ENCODE measurements around the gene GALNT7.

The GALNT7 gene

DNA sequence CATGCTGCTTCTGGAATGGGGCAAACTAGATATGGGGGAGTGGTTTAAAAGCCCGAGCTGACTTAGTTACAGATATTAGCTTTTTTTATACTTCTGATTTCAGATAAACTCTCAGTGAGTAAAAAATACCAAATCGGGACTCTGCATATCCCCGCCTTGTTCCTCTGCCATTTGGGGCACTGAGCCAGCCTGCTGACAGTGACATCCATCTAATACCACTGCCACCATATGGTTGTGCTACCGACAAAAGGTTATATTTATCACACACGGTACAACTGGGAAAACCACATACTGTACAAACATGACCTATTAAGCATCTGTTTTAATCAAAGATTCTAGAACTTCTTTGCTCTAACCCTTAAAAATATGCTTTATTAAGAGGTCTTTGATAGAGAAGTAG, 78.7 kb downstream of the GALNT7 start:
- no peaks in the 10 kb centered on the region for H3F3A ChIP-seq (ENCODE audit: insufficient read depth)
- no peak overlapping the region for H3K4me2 ChIP-seq (ENCODE audit: low read depth, low read length, poor library complexity, severe bottlenecking)
- no peaks in the 10 kb centered on the region for H3K79me2 ChIP-seq (ENCODE audit: insufficient read depth, low read length)
- H2AFZ ChIP-seq (ENCODE audit: low read depth, low read length, severe bottlenecking), result no peak overlapping the region
- no peak overlapping the region for H3K9ac ChIP-seq (ENCODE audit: low read length)
- no peak for TF ChIP-seq EZH2phosphoT487 (conservative IDR thresholded peaks at IDR 0.05; ENCODE audit: low read length)
- TF ChIP-seq, protein P1, sequence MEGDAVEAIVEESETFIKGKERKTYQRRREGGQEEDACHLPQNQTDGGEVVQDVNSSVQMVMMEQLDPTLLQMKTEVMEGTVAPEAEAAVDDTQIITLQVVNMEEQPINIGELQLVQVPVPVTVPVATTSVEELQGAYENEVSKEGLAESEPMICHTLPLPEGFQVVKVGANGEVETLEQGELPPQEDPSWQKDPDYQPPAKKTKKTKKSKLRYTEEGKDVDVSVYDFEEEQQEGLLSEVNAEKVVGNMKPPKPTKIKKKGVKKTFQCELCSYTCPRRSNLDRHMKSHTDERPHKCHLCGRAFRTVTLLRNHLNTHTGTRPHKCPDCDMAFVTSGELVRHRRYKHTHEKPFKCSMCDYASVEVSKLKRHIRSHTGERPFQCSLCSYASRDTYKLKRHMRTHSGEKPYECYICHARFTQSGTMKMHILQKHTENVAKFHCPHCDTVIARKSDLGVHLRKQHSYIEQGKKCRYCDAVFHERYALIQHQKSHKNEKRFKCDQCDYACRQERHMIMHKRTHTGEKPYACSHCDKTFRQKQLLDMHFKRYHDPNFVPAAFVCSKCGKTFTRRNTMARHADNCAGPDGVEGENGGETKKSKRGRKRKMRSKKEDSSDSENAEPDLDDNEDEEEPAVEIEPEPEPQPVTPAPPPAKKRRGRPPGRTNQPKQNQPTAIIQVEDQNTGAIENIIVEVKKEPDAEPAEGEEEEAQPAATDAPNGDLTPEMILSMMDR (IDR thresholded peaks at IDR 0.05; ENCODE audit: insufficient read depth, low read length, poor library complexity, severe bottlenecking), result no peak
- H3K9me2 ChIP-seq (replicated peaks; ENCODE audit: insufficient read depth, low read length), result no peaks in the 10 kb centered on the region
- H3K36me3 ChIP-seq (ENCODE audit: low read length), result no peaks in the 10 kb centered on the region
- no peaks in the 10 kb centered on the region for H3K9me3 ChIP-seq (ENCODE audit: insufficient read depth, low read length)
- no peak overlapping the region for H3K4me3 ChIP-seq (ENCODE audit: insufficient read depth, low read length, poor library complexity, severe bottlenecking)
- no peaks in the 10 kb centered on the region for H3K27me3 ChIP-seq (ENCODE audit: low read length)
- H3K27ac ChIP-seq (ENCODE audit: low read depth, low read length), result no peak overlapping the region
- H4K20me1 ChIP-seq (ENCODE audit: low read depth, low read length), result peaks cover 4% of the 10 kb centered on the region; the same call in 1 of the 2 replicates

DNA sequence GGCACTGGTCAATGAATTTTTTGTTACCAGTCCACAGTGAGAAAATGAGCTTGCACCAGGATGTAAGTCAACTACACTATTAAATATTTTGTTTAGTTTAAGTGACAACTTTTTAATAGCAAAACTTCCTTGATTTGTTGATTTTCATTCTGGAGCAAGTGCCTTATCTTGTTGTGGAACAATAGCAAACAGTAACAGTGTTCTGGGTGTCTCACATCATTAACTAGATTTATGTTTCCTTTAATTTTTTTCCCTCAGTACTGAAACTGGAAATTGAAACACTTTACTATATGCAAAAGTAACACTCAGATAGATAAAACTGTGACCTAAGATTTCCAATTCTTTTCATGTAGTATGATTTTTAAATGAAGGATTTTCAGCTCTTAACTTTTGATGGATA, 80.1 kb downstream of the GALNT7 start:
- Histone ChIP-seq H3K79me2 (ENCODE audit: insufficient read depth, low read length) (no peaks in the 10 kb centered on the region), H2AFZ (ENCODE audit: low read depth, low read length, severe bottlenecking) (no peak overlapping the region), H3K9me3 (ENCODE audit: insufficient read depth, low read length) (no peaks in the 10 kb centered on the region), H4K20me1 (ENCODE audit: low read depth, low read length) (peaks cover 4% of the 10 kb centered on the region; the same call in 1 of the 2 replicates), H3K27me3 (ENCODE audit: low read length) (no peaks in the 10 kb centered on the region), H3K9me2 (replicated peaks; ENCODE audit: insufficient read depth, low read length) (no peaks in the 10 kb centered on the region), H3K27ac (ENCODE audit: low read depth, low read length) (no peak overlapping the region), H3K9ac (ENCODE audit: low read length) (no peak overlapping the region), H3K4me2 (ENCODE audit: low read depth, low read length, poor library complexity, severe bottlenecking) (no peak overlapping the region), H3K36me3 (ENCODE audit: low read length) (no peaks in the 10 kb centered on the region), H3K4me3 (ENCODE audit: insufficient read depth, low read length, poor library complexity, severe bottlenecking) (no peak overlapping the region), H3F3A (ENCODE audit: insufficient read depth) (no peaks in the 10 kb centered on the region)
- TF ChIP-seq, protein P1 (IDR thresholded peaks at IDR 0.05; ENCODE audit: insufficient read depth, low read length, poor library complexity, severe bottlenecking), result no peak
- TF ChIP-seq EZH2phosphoT487 (conservative IDR thresholded peaks at IDR 0.05; ENCODE audit: low read length), result no peak

DNA sequence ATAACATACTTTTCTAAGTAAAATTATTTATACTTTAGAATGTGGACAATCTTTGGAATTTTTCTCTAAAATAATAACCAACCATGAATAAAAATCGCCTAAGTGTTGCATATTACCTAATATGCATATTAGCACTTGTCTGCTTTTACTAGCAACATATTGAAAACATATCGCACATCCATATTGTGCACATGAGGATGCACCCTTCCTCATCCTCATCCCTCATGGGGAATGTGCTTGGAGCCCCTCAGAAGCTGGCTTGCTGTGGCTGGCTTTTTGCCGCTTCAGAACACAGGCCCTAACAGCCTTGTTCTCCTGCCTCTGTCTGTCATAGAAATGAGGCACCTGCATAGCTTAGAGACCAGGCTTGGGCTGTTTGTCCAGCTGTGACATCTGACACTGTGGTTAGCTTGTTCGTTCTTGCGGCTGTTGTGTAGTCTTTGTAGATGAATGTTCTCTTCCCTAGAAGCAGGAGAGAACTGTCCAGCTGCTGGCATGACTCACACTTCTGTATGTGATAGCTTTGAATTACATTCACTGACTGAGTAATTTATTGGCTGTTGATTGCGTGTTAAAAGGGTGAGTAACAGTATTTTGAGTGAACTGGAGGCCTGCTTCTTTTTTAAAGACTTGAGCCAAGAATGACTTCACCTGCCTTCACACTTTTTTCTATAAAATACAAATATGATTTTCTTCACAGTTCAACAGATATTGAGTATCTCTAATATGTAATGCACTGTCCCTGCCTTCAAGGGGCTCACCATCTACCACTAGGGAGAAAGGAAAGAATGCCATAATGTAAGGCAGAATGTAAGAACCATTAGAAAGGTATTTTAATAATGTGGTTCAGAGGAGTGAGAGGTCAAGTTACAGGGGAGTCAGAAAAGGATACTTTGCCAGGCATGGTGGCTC, 83.7 kb downstream of the GALNT7 start:
- no peaks in the 10 kb centered on the region for H3K36me3 ChIP-seq (ENCODE audit: low read length)
- no peak overlapping the region for H2AFZ ChIP-seq (ENCODE audit: low read depth, low read length, severe bottlenecking)
- H3K4me2 ChIP-seq (ENCODE audit: low read depth, low read length, poor library complexity, severe bottlenecking), result no peak overlapping the region
- H3F3A ChIP-seq (ENCODE audit: insufficient read depth), result no peaks in the 10 kb centered on the region
- H3K79me2 ChIP-seq (ENCODE audit: insufficient read depth, low read length), result no peaks in the 10 kb centered on the region
- no peaks in the 10 kb centered on the region for H3K27me3 ChIP-seq (ENCODE audit: low read length)
- TF ChIP-seq, protein P1 (IDR thresholded peaks at IDR 0.05; ENCODE audit: insufficient read depth, low read length, poor library complexity, severe bottlenecking), result no peak
- no peak for TF ChIP-seq EZH2phosphoT487 (conservative IDR thresholded peaks at IDR 0.05; ENCODE audit: low read length)
- H3K4me3 ChIP-seq (ENCODE audit: insufficient read depth, low read length, poor library complexity, severe bottlenecking), result no peak overlapping the region
- H3K9ac ChIP-seq (ENCODE audit: low read length), result no peak overlapping the region
- H4K20me1 ChIP-seq (ENCODE audit: low read depth, low read length), result no peaks in the 10 kb centered on the region
- no peaks in the 10 kb centered on the region for H3K9me2 ChIP-seq (replicated peaks; ENCODE audit: insufficient read depth, low read length)
- no peak overlapping the region for H3K27ac ChIP-seq (ENCODE audit: low read depth, low read length)
- no peaks in the 10 kb centered on the region for H3K9me3 ChIP-seq (ENCODE audit: insufficient read depth, low read length)

Measured in SU-DHL-6 (cell line).